ENCODE data around the gene LDHA. TPM values are rescaled to one million over a fixed set of nuclear protein-coding genes. Genes with fewer than 3 reads are reported as not detected.
"Not testable (repeated sequence)": the region's sequence is repeated elsewhere in the genome, so short reads cannot be mapped to it uniquely, and the experiment has no call there.

LDHA gene
- total and polyA plus RNA-seq, 2 of the 13 experiments (the other 11 are each of a cell fraction or from before 2014, with no cell fraction given), result 805 to 1,547 TPM

GRCh38 chr11:18407400-18407799, 13.0 kb downstream of the LDHA start (continued):
- TF ChIP-seq EP300 (IDR thresholded peaks at IDR 0.05; ENCODE audit: low read depth in 2 of 2, low read length in 2 of 2), result 0 out of 4 replicates have a peak, but pooled peaks of 1 of the 2 experiments have one; percentile 28
- TF ChIP-seq EP300 (CRISPR knock-in tag; IDR thresholded peaks at IDR 0.05; ENCODE audit: borderline replicate concordance); NR2F6 (IDR thresholded peaks at IDR 0.05); HNF1A (CRISPR knock-in tag; IDR thresholded peaks at IDR 0.05; ENCODE audit: borderline replicate concordance): not testable (repeated sequence)
- TF ChIP-seq NCOA2 (CRISPR knock-in tag; IDR thresholded peaks at IDR 0.05), result peak; percentile 55
- TF ChIP-seq NR2F6 (CRISPR knock-in tag; IDR thresholded peaks at IDR 0.05), result peak; percentile 35; the same call in 1 of the 2 replicates
- peak; percentile 16; the same call in 1 of the 2 replicates for TF ChIP-seq HOMEZ (CRISPR knock-in tag; IDR thresholded peaks at IDR 0.05; ENCODE audit: low read depth)
- TF ChIP-seq HNF1A (IDR thresholded peaks at IDR 0.05; ENCODE audit: low read depth), result 0 out of 2 replicates have a peak, but pooled peaks have one; percentile 35
- TF ChIP-seq HINFP (CRISPR knock-in tag; IDR thresholded peaks at IDR 0.05; ENCODE audit: low read depth), result 0 out of 2 replicates have a peak, but pooled peaks have one; percentile 20
- peak; percentile 59; the same call in 1 of the 2 replicates for TF ChIP-seq SALL1 (CRISPR knock-in tag; IDR thresholded peaks at IDR 0.05)
- TF ChIP-seq HIC2 (CRISPR knock-in tag; IDR thresholded peaks at IDR 0.05; ENCODE audit: low read depth), result peak; percentile 70; the same call in 1 of the 2 replicates
- peak; percentile 46 for TF ChIP-seq SAP130 (CRISPR knock-in tag; IDR thresholded peaks at IDR 0.05; ENCODE audit: low read depth)
- TF ChIP-seq MIER3 (CRISPR knock-in tag; IDR thresholded peaks at IDR 0.05; ENCODE audit: borderline replicate concordance), result 0 out of 2 replicates have a peak, but pooled peaks have one; percentile 31
